ENCODE data around the gene C1orf216. TPM values are rescaled to one million over a fixed set of nuclear protein-coding genes. Genes with fewer than 3 reads are reported as not detected.

Gene C1orf216
- total RNA-seq (ENCODE audit: low replicate concordance): 16.5 and 23.6 TPM in 2 replicates

GRCh38 chr1:35718492-35719336, at the start of gene C1orf216:
TSS of gene C1orf216 (minus strand) at chr1:35718884. CDS start at chr1:35716321, 2,563 bp downstream.

Other genes with a start within 250 kb of the C1orf216 start
- gene KIAA0319L, start 161.5 kb downstream of the C1orf216 start, total RNA-seq (ENCODE audit: low replicate concordance): 26.0 and 32.8 TPM in 2 replicates
- 13.5 and 16.6 TPM in 2 replicates for gene NCDN, start 161.1 kb downstream of the C1orf216 start, total RNA-seq (ENCODE audit: low replicate concordance)
- gene TFAP2E, start 145.6 kb downstream of the C1orf216 start, total RNA-seq (ENCODE audit: low replicate concordance): 0.08 TPM in 1 of 2 replicates, not detected in the other
- gene PSMB2, start 77.4 kb downstream of the C1orf216 start, total RNA-seq (ENCODE audit: low replicate concordance): 8.8 and 18.3 TPM in 2 replicates
- gene CLSPN, start 51.1 kb upstream of the C1orf216 start, total RNA-seq (ENCODE audit: low replicate concordance): 1.6 and 4.7 TPM in 2 replicates
- 13.0 and 20.0 TPM in 2 replicates for gene AGO4, start 89.1 kb upstream of the C1orf216 start, total RNA-seq (ENCODE audit: low replicate concordance)
- 10.0 and 11.7 TPM in 2 replicates for gene AGO1, start 164.3 kb upstream of the C1orf216 start, total RNA-seq (ENCODE audit: low replicate concordance)
- gene AGO3, start 212.2 kb upstream of the C1orf216 start, total RNA-seq (ENCODE audit: low replicate concordance): 10.7 and 20.1 TPM in 2 replicates